Naive thymus-derived CD4-positive, alpha-beta T cell (primary cell): Measurements from ENCODE around the gene FAM20A. TPM values are rescaled to one million over a fixed set of nuclear protein-coding genes. Genes with fewer than 3 reads are reported as not detected.
"Not testable (repeated sequence)": the region's sequence is repeated elsewhere in the genome, so short reads cannot be mapped to it uniquely, and the experiment has no call there.

Source experiments
- ATAC-seq: fragments of 150-1000 bp; cut with Tn5 transposase; 2 replicates; pipeline ENCODE4 v1.10.0; 2021; ENCODE audit warnings: mild to moderate bottlenecking, moderate library complexity
- CTCF ChIA-PET: fragments of 350-600 bp; sonication (Branson Sonifier 250); formaldehyde crosslinking; loops from one replicate; lab custom pipeline; 2021; ENCODE audit warnings: antibody characterized with exemption; lab: Charles Lee
- POLR2A ChIA-PET: fragments of 350-600 bp; sonication (Branson Sonifier 250); formaldehyde crosslinking; loops from one replicate; lab custom pipeline; 2021; ENCODE audit warnings: antibody characterized with exemption, inconsistent platforms; lab: Charles Lee
- DNase-seq, 9 donors: peaks; one replicate each; pipeline versions ENCODE4 v3.0.0 to v3.0.0-alpha.2; 2020 to 2022; ENCODE audit warnings: mixed read lengths in 1 of 9
- H3K27ac ChIP-seq: one replicate; pipeline ENCODE4 v1.7.0; 2013; ENCODE audit warnings: mild to moderate bottlenecking, low read depth, low read length, moderate library complexity
- H3K27me3 ChIP-seq, 2 donors: one replicate each; pipeline ENCODE4 v1.7.0; 2013; ENCODE audit warnings: low read length in 2 of 2, mild to moderate bottlenecking in 2 of 2, moderate library complexity in 2 of 2; ENCODE audit not compliant: control insufficient read depth in 2 of 2, insufficient read depth in 2 of 2
- H3K36me3 ChIP-seq, 3 experiments: 1 replicate in 2 of 3; 2 replicates in 1 of 3; pipeline ENCODE4 v1.7.0; 2013; ENCODE audit warnings: low read length in 3 of 3, mild to moderate bottlenecking in 3 of 3, moderate library complexity in 1 of 3; ENCODE audit not compliant: insufficient read depth in 3 of 3, control insufficient read depth in 2 of 3
- H3K4me1 ChIP-seq, 2 donors: one replicate each; pipeline ENCODE4 v1.7.0; 2013; ENCODE audit warnings: low read length in 2 of 2, mild to moderate bottlenecking in 2 of 2, moderate library complexity in 1 of 2; ENCODE audit not compliant: control insufficient read depth in 2 of 2, insufficient read depth in 2 of 2
- H3K4me3 ChIP-seq: 2 replicates; pipeline ENCODE4 v1.7.0; 2013; ENCODE audit warnings: mild to moderate bottlenecking, low read length
- H3K9me3 ChIP-seq, 3 experiments: 1 replicate in 2 of 3; 2 replicates in 1 of 3; pipeline ENCODE4 v1.7.0; 2013; ENCODE audit warnings: low read length in 3 of 3; ENCODE audit not compliant: control insufficient read depth in 2 of 3
- H3K27ac Mint-ChIP-seq, 9 donors: one replicate each; pipeline ENCODE4 v1.8.0; 2020 to 2022; ENCODE audit warnings: mixed read lengths in 9 of 9, mild to moderate bottlenecking in 8 of 9, moderate library complexity in 5 of 9, inconsistent platforms in 2 of 9
- H3K27me3 Mint-ChIP-seq, 5 donors: one replicate each; pipeline ENCODE4 v1.8.0; 2021 to 2022; ENCODE audit warnings: mixed read lengths in 5 of 5, mild to moderate bottlenecking in 1 of 5
- H3K36me3 Mint-ChIP-seq, 5 donors: one replicate each; pipeline ENCODE4 v1.8.0; 2020 to 2022; ENCODE audit warnings: mixed read lengths in 5 of 5, mild to moderate bottlenecking in 3 of 5, inconsistent platforms in 1 of 5
- H3K4me1 Mint-ChIP-seq, 7 donors: one replicate each; pipeline ENCODE4 v1.8.0; 2020 to 2022; ENCODE audit warnings: mixed read lengths in 7 of 7, mild to moderate bottlenecking in 3 of 7, inconsistent platforms in 1 of 7
- H3K4me3 Mint-ChIP-seq, 10 donors: one replicate each; pipeline ENCODE4 v1.8.0; 2020 to 2022; ENCODE audit warnings: mild to moderate bottlenecking in 10 of 10, mixed read lengths in 10 of 10, moderate library complexity in 6 of 10, inconsistent platforms in 2 of 10
- H3K9me3 Mint-ChIP-seq, 11 donors: one replicate each; pipeline ENCODE4 v1.8.0; 2020 to 2022; ENCODE audit warnings: mixed read lengths in 11 of 11, mild to moderate bottlenecking in 4 of 11, inconsistent platforms in 1 of 11, moderate library complexity in 1 of 11
- intact Hi-C, 2 donors: fragments of 100-400 bp; cut with micrococcal nuclease; formaldehyde crosslinking; loops; one replicate each; pipeline ENCODE4 v1.15.1; 2023
- polyA plus RNA-seq, 2 donors: library from polyadenylated mRNA; unstranded; fragments of 300-500 nt; fragmentation: Illumina TruSeq; gene quantifications; one replicate each; pipeline ENCODE4 v1.2.3, GENCODE V29; 2021
- total RNA-seq, 6 experiments: library from RNA in 5 of 6; stranded (reverse) in 5 of 6; gene quantifications; 1 replicate in 5 of 6; 2 replicates in 1 of 6; pipeline ENCODE4 v1.2.3 and lab custom pipeline; 2021 to 2026

The FAM20A gene
- total and polyA plus RNA-seq, 7 experiments from 2014 or later: 0.19 to 2.9 (median 0.42) TPM; not detected in 4

DNA sequence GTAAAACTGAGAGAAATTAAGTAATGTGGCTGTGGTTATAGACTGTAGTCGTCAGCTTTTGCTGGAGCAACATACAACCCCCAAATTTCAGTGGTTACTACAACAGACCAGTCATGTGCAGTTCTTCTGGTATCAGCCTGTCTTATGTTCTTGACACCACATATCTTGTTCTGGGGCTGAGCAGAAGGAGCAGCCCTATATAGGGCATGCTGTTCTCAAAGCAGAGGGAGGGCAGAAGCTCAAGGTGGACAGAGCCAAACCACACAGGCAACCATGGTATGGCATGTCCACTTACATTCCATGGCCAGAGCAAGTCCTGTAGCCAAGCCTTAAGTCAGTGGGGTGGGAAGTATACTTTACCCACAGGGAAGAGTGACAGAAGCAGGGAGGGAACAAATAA lies 81.3 kb downstream of the FAM20A start:
- no peaks in the 10 kb centered on the region for H3K9me3 Mint-ChIP-seq
- H3K27me3 Mint-ChIP-seq: no peaks in the 10 kb centered on the region
- DNase-seq: no peak
- H3K27ac Mint-ChIP-seq: peak overlapping the region in 3 of 9 donors; percentile 5 to 80 (median 78)
- peaks cover 14 to 43% (median 17%) of the 10 kb centered on the region in 3 experiments for H3K36me3 ChIP-seq
- peak overlapping the region in 2 of 10 donors; percentile 31 to 36 for H3K4me3 Mint-ChIP-seq
- ChIA-PET CTCF (no interaction called here), POLR2A (no interaction called here)
- no peak overlapping the region for H3K4me3 ChIP-seq
- intact Hi-C loops: loop anchor here in 1 of 2 donors (10.0 kb wide), 1 partner anchor 895 kb away; the partner anchor contains the start of gene MAP2K6
- H3K27ac ChIP-seq: no peak overlapping the region
- peak; percentile 26 for ATAC-seq
- no peaks in the 10 kb centered on the region for H3K27me3 ChIP-seq
- H3K4me1 Mint-ChIP-seq: peaks cover 18 to 63% (median 41%) of the 10 kb centered on the region in 7 donors
- H3K9me3 ChIP-seq: no peaks in the 10 kb centered on the region
- no peaks in the 10 kb centered on the region for H3K4me1 ChIP-seq
- H3K36me3 Mint-ChIP-seq: peaks cover 17 to 60% (median 40%) of the 10 kb centered on the region in 5 donors

DNA sequence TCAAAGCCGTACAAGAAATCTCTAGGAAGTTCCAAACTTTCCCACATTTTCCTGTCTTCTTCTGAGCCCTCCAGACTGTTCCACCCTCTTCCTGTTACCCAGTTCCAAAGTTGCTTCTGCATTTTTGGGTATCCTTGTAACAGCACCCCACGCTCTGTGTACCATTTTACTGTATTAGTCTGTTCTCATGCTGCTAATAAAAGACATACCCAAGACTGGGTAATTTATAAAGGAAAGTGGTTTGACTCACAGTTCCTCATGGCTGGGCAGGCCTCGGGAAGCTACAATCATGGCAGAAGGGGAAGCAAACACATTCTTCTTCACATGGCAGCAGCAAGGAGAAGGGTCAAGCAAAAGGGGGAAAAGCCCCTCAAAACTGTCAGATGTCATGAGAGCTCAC lies 82.1 kb downstream of the FAM20A start:
- H3K4me1 Mint-ChIP-seq: peaks cover 27 to 72% (median 50%) of the 10 kb centered on the region in 7 donors
- POLR2A ChIA-PET, H3K27me3 Mint-ChIP-seq, H3K4me3 Mint-ChIP-seq, H3K27me3 ChIP-seq, H3K9me3 ChIP-seq, ATAC-seq, H3K27ac ChIP-seq, H3K4me1 ChIP-seq, H3K4me3 ChIP-seq, H3K9me3 Mint-ChIP-seq, DNase-seq: not testable (repeated sequence)
- intact Hi-C loops: loop anchor here in 1 of 2 donors (10.0 kb wide), 1 partner anchor 896 kb away; the partner anchor contains the start of gene MAP2K6
- H3K27ac Mint-ChIP-seq: peak overlapping the region in 4 of 9 donors; percentile 7 to 34 (median 21)
- H3K36me3 ChIP-seq: peaks cover 8 to 43% (median 14%) of the 10 kb centered on the region in 3 experiments
- peaks cover 17 to 53% (median 37%) of the 10 kb centered on the region in 5 donors for H3K36me3 Mint-ChIP-seq
- CTCF ChIA-PET: interaction anchor here (1.0 kb wide), 1 partner anchor 13 kb away, joined by 3 read pairs; no protein-coding TSS in a partner anchor

DNA sequence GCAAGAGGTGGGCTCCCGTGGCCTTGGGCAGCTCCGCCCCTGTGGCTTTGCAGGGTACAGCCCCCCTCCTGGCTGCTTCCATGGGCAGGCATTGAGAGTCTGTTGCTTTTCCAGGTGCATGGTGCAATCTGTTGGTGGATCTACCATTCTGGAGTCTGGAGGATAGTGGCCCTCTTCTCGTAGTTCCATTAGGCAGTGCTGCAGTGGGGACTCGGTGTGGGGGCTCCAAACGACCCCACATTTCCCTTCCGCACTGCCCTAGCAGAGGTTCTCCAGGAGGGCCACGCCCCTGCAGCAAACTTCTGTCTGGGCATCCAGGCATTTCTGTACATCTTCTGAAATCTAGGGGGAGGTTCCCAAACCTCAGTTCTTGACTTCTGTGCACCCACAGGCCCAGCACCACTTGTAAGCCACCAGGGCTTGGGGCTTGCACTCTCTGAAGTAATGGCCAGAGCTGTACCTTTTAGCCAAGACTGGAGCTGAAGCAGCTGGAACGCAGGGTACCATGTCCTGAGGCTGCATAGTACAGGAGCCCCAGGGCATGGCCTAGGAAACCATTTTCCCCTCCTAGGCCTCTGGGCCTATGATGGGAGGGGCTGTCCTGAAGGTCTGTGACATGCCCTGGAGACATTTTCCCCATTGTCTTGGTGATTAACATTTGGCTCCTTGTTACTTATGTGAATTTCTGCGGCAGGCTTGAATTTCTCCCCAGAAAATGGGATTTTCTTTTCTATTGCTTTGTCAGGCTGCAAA lies 82.9 kb downstream of the FAM20A start:
- intact Hi-C loops: loop anchor here in 1 of 2 donors (10.0 kb wide), 1 partner anchor 897 kb away; the partner anchor contains the start of gene MAP2K6

DNA sequence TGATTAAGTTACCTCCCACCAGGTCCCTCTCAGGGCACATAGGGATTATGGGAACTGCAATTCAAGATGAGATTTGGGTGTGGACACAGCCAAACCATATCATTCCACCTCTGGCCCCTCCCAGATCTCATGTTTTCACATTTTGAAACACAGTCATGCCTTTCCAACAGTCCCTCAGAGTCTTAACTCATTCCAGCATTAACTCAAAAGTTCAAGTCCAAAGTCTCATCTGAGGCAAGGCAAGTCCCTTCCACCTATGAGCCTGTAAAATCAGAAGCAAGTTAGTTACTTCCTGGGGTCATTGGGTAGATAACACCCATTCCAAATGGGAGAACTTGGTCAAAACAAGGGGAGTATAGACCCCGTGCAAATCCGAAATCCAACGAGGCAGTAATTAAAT lies 83.6 kb downstream of the FAM20A start:
- POLR2A ChIA-PET, H3K9me3 ChIP-seq: not testable (repeated sequence)

More for the DNA sequence above, 82.9 kb downstream of the FAM20A start:
- Histone ChIP-seq H3K27ac (no peak overlapping the region), H3K4me3 (no peak overlapping the region), H3K4me1 (peaks cover 7 to 14% of the 10 kb centered on the region in 2 donors), H3K9me3 (no peaks in the 10 kb centered on the region), H3K36me3 (peaks cover 4 to 35% (median 8%) of the 10 kb centered on the region in 3 experiments), H3K27me3 (no peaks in the 10 kb centered on the region)
- H3K27me3 Mint-ChIP-seq: no peaks in the 10 kb centered on the region
- H3K4me3 Mint-ChIP-seq: no peak overlapping the region
- ChIA-PET CTCF (interaction anchor here (1.0 kb wide), 1 partner anchor 14 kb away, joined by 3 read pairs; no protein-coding TSS in a partner anchor), POLR2A (no interaction called here)
- no peak for DNase-seq
- H3K36me3 Mint-ChIP-seq: peaks cover 17 to 48% (median 36%) of the 10 kb centered on the region in 5 donors
- ATAC-seq: peak; percentile 30
- peaks cover 35 to 79% (median 58%) of the 10 kb centered on the region in 7 donors for H3K4me1 Mint-ChIP-seq
- peak overlapping the region in 2 of 9 donors; percentile 62 to 63 for H3K27ac Mint-ChIP-seq
- H3K9me3 Mint-ChIP-seq: no peaks in the 10 kb centered on the region

DNA sequence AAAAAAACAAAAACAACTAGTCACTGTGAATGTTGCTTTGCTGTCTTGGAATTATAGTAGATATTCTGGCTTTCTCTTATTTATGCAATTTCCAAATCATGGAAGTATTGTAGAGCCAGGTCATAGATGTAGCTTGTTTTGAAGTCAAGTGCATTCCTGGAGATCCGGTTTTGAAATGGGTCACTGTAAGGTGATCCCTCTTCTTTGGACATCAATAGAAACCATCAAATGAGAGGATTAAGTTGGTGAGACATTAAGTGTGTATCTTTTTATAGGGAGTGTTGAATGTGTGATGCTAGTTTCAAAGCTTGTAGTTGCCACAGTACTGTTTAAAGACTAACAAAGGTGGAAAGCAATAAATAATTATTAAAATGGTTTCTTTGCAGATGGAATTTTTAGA lies 84.4 kb downstream of the FAM20A start:
- ATAC-seq (no peak), DNase-seq (no peak)
- H3K36me3 Mint-ChIP-seq: peaks cover 11 to 36% (median 31%) of the 10 kb centered on the region in 5 donors
- Histone ChIP-seq H3K4me1 (peaks cover 7 to 16% of the 10 kb centered on the region in 2 donors), H3K27me3 (no peaks in the 10 kb centered on the region), H3K27ac (no peak overlapping the region), H3K9me3 (no peaks in the 10 kb centered on the region), H3K36me3 (peaks cover 4 to 43% (median 8%) of the 10 kb centered on the region in 3 experiments), H3K4me3 (no peak overlapping the region)
- ChIA-PET CTCF (interaction anchor here (0.6 kb wide), 1 partner anchor 690 kb away, joined by 3 read pairs; no protein-coding TSS in a partner anchor), POLR2A (no interaction called here)
- peak overlapping the region in 2 of 9 donors; percentile 28 to 57 for H3K27ac Mint-ChIP-seq
- peaks cover 0 to 5% (median 0%) of the 10 kb centered on the region in 11 donors for H3K9me3 Mint-ChIP-seq
- no peak overlapping the region for H3K4me3 Mint-ChIP-seq
- peaks cover 39 to 74% (median 61%) of the 10 kb centered on the region in 7 donors for H3K4me1 Mint-ChIP-seq
- H3K27me3 Mint-ChIP-seq: no peaks in the 10 kb centered on the region
- intact Hi-C loops: loop anchor here in 1 of 2 donors (10.0 kb wide), 1 partner anchor 898 kb away; the partner anchor contains the start of gene MAP2K6

More for the DNA sequence above, 83.6 kb downstream of the FAM20A start:
- peaks cover 4 to 35% (median 8%) of the 10 kb centered on the region in 3 experiments for H3K36me3 ChIP-seq
- H3K4me3 Mint-ChIP-seq, H3K4me3 ChIP-seq, ATAC-seq, DNase-seq, H3K27me3 Mint-ChIP-seq, H3K9me3 Mint-ChIP-seq, H3K27ac ChIP-seq, CTCF ChIA-PET, H3K27me3 ChIP-seq: not testable (repeated sequence)
- peaks cover 7 to 16% of the 10 kb centered on the region in 2 donors for H3K4me1 ChIP-seq
- Mint-ChIP-seq H3K27ac (peak overlapping the region in 1 of 9 donors; percentile 34), H3K4me1 (peaks cover 39 to 78% (median 61%) of the 10 kb centered on the region in 7 donors), H3K36me3 (peaks cover 16 to 42% (median 37%) of the 10 kb centered on the region in 5 donors)
- intact Hi-C loops: loop anchor here in 1 of 2 donors (10.0 kb wide), 1 partner anchor 897 kb away; the partner anchor contains the start of gene MAP2K6

DNA sequence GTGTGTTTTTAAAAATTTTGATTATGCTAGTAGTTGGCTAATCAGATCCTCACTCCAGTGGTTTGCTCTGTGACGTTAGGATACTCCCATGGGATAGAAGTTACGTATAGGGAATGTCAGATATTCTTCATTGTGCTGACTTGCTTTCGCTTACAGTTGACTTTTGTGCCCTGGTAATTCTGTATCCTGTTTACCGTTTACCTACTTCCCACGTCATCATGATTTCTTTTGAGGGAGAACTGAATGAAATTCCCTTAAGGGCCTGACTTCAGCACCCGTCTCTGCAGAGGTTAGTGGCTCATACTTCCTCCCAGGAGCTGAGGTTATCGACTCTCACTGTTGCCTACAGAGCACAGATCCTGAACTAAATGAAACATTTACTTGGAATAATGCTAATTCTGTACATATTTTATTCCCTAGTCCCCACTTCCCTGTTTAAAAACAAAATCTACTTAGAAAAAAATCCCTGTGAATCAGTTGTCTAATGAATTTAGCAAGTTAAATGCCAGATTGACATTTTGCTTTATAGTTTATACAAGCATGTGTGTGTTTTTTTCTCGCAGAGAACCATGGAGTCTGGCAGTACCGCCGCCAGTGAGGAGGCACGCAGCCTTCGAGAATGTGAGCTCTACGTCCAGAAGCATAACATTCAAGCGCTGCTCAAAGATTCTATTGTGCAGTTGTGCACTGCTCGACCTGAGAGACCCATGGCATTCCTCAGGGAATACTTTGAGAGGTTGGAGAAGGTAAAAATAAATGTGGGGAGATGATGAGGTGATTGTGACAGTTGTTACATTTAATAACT lies 86.1 kb downstream of the FAM20A start:
- H3K4me3 ChIP-seq: no peak overlapping the region
- ATAC-seq (no peak), DNase-seq (peak in 3 of 9 donors; percentile 12 to 30 (median 18))
- Mint-ChIP-seq H3K36me3 (peaks cover 10 to 31% (median 27%) of the 10 kb centered on the region in 5 donors), H3K27me3 (no peaks in the 10 kb centered on the region), H3K27ac (peak overlapping the region in 8 of 9 donors; percentile 16 to 99 (median 62)), H3K4me1 (peaks cover 40 to 73% (median 66%) of the 10 kb centered on the region in 7 donors), H3K9me3 (peaks cover 0 to 5% (median 0%) of the 10 kb centered on the region in 11 donors), H3K4me3 (peak overlapping the region in 9 of 10 donors; percentile 1 to 100 (median 99))
- intact Hi-C loops: loop anchor here (5.0 to 10.0 kb wide), 4 partner anchors 168 to 1138 kb away; partner anchors contain the start of genes MAP2K6 (in 1 of the 2) and PITPNC1 (in 1 of the 2)
- ChIA-PET CTCF (no interaction called here), POLR2A (no interaction called here)
- H3K4me1 ChIP-seq: peaks cover 13 to 22% of the 10 kb centered on the region in 2 donors
- peaks cover 4 to 42% (median 8%) of the 10 kb centered on the region in 3 experiments for H3K36me3 ChIP-seq
- H3K9me3 ChIP-seq: no peaks in the 10 kb centered on the region
- H3K27ac ChIP-seq: peak overlapping the region; percentile 38
- no peaks in the 10 kb centered on the region for H3K27me3 ChIP-seq
